ENCODE data around the gene GPRASP3.
A peak's percentile ranks its signal among the peaks of the same experiment; 100 is the strongest.

GPRASP3 gene

DNA sequence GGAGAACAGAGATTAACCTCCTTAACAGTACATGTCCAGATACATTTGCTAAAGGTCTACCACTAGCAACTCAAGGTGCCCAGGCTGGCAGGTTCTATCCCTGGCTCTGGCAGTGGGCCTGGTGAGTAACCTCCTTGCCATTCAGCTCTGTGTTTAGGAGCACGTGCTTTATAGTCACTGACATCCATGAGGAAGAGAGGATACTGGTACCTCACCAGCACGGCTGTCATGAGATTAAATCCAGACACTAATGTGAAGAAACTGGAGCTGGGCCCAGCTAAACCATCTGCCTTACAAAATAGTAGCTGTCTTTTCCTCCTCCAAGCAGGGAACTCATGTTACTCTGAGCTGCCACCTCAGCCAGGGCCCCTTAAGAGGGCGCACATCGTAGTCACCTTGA lies 45.3 kb downstream of the GPRASP3 start:
- Histone ChIP-seq H3K4me3 (ENCODE audit: low read depth, low read length) (no peak overlapping the region), H3K27me3 (replicated peaks) (no peaks in the 10 kb centered on the region), H3K36me3 (replicated peaks) (no peaks in the 10 kb centered on the region), H3K27ac (no peak overlapping the region)
- no peak for TF ChIP-seq CTCF (IDR thresholded peaks at IDR 0.05; ENCODE audit: low read depth, low read length, missing control alignments)
- in situ Hi-C loops (cut with HindIII; ENCODE audit: low pct_ligation_motif_present, low sequenced_read_pairs) = no loop called here
- no peak for DNase-seq

DNA sequence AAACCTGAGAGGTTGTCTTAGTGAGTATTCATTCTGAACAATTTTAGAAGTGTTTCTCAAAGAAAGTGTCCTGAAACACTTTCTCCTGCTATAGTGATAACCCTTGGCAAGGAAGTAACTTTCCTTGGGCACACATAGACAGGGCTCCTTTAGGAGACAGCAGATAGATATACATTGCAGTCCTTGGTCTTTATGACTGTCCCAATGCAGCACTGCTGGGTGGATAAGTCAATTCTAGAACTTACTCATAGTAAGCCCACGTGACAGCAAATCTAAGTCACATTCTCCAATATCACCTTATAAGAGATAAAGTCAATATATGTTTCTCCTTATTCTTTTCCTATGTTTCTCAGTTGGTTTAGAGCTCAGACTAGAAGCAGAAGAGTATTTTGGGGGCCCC lies 46.7 kb downstream of the GPRASP3 start:
- in situ Hi-C loops (cut with HindIII; ENCODE audit: low pct_ligation_motif_present, low sequenced_read_pairs) = no loop called here
- no peak for TF ChIP-seq CTCF (IDR thresholded peaks at IDR 0.05; ENCODE audit: low read depth, low read length, missing control alignments)
- DNase-seq = no peak

DNA sequence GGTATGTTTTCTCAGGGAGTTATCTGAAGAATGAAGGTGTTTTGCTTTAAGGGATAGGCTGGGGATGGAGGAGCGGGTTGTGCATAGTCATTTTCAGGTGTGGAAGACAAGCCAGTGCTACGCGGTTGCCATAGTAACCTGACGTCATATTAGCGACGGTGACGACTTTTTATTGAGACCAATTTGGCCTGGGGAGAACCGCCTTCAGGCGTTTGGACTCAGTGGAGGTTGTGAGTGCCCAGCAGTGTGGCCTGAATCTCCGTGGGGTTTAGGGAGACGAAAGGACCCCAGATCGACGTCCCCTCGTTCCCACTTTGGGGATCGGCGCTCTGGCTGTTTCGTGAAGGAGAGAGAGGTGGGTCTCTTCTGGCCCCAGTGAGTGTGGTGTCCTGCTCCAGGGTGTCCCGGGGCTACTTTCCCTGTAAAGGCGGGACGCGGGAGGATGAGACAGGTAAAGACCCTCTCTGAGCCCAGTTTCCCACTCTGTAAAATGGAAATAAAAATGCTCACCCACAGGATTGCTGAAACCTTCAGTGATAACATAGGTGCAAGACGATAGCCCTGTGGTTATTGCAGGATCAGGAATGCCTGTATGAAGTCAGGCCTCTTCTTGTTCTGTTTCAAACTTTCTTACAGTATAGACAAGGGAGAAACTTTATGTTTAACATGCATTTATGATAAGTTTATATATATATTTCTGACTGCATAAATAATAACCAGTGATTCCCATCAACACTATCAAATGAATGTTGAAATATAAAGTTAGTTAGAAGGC lies 48.6 kb downstream of the GPRASP3 start:
- Histone ChIP-seq H3K36me3 (replicated peaks) (no peaks in the 10 kb centered on the region), H3K27me3 (replicated peaks) (no peaks in the 10 kb centered on the region), H3K27ac (peak overlapping the region; percentile 68), H3K4me3 (ENCODE audit: low read depth, low read length) (peak overlapping the region; percentile 74)
- TF ChIP-seq CTCF (IDR thresholded peaks at IDR 0.05; ENCODE audit: low read depth, low read length, missing control alignments) = no peak
- in situ Hi-C loops (cut with HindIII; ENCODE audit: low pct_ligation_motif_present, low sequenced_read_pairs) = no loop called here
- DNase-seq = peak; percentile 87

More for the DNA sequence above, 46.7 kb downstream of the GPRASP3 start:
- H3K27ac ChIP-seq = no peak overlapping the region
- no peak overlapping the region for H3K4me3 ChIP-seq (ENCODE audit: low read depth, low read length)
- no peaks in the 10 kb centered on the region for H3K27me3 ChIP-seq (replicated peaks)
- H3K36me3 ChIP-seq (replicated peaks) = no peaks in the 10 kb centered on the region

Measured in brain microvascular endothelial cell (primary cell).